HepG2 (cell line): Measurements from ENCODE around the gene ARHGEF40. TPM values are rescaled to one million over a fixed set of nuclear protein-coding genes. Genes with fewer than 3 reads are reported as not detected.
A peak's percentile ranks its signal among the peaks of the same experiment; 100 is the strongest.

Experiments
- AGO2 ChIP-seq: fragments of 200-400 bp; formaldehyde crosslinking; optimal IDR thresholded peaks from 2 replicates; pipeline ENCODE3; 2017; ENCODE audit warnings: mild to moderate bottlenecking, low read depth, low read length, moderate library complexity
- CREBL2 ChIP-seq: sonication (generic); formaldehyde crosslinking; IDR thresholded peaks from 2 replicates; pipeline ENCODE4 v1.8.1; 2023; ENCODE audit warnings: missing genetic modification reagents, mild to moderate bottlenecking, borderline replicate concordance
- FOXC1 ChIP-seq: sonication (generic); formaldehyde crosslinking; IDR thresholded peaks from 2 replicates; pipeline ENCODE4 v1.8.0; 2022; ENCODE audit warnings: mild to moderate bottlenecking, missing genetic modification reagents, borderline replicate concordance
- IRF2 ChIP-seq: IDR thresholded peaks from 2 replicates; pipeline ENCODE4 v1.6.1; 2018; ENCODE audit warnings: missing genetic modification reagents, missing compliant biosample characterization
- LCORL ChIP-seq, 2 experiments: fragments of 450-650 bp in 1 of 2; sonication (generic) in 1 of 2; formaldehyde crosslinking in 1 of 2; IDR thresholded peaks; 2 replicates each; pipeline versions ENCODE4 v1.5.0 to v1.6.1; 2017 to 2020; ENCODE audit warnings: antibody characterized with exemption in 1 of 2, missing genetic modification reagents in 1 of 2
- MAZ ChIP-seq, 2 experiments: sonication (generic) in 1 of 2; formaldehyde crosslinking in 1 of 2; IDR thresholded peaks; 2 replicates each; pipeline versions ENCODE4 v1.5.0 to v1.6.1; 2012 to 2020; ENCODE audit warnings: low read depth in 2 of 2, mild to moderate bottlenecking in 2 of 2, borderline replicate concordance in 1 of 2, improper control_type of control experiment in 1 of 2, low read length in 1 of 2, missing genetic modification reagents in 1 of 2, moderate library complexity in 1 of 2
- RARA ChIP-seq: IDR thresholded peaks from 2 replicates; pipeline ENCODE4 v1.6.1; 2016; ENCODE audit warnings: missing genetic modification reagents, missing compliant biosample characterization
- TEF ChIP-seq: sonication (generic); formaldehyde crosslinking; IDR thresholded peaks from 2 replicates; pipeline ENCODE4 v1.5.0; 2020; ENCODE audit warnings: missing genetic modification reagents
- ZBTB2 ChIP-seq: sonication (generic); formaldehyde crosslinking; IDR thresholded peaks from 2 replicates; pipeline ENCODE4 v1.8.0; 2022; ENCODE audit warnings: low read depth, missing genetic modification reagents
- ZFP37 ChIP-seq: sonication (generic); formaldehyde crosslinking; IDR thresholded peaks from 2 replicates; pipeline ENCODE4 v1.4.0; 2020; ENCODE audit warnings: missing genetic modification reagents, borderline replicate concordance
- ZFP90 ChIP-seq: sonication (generic); formaldehyde crosslinking; IDR thresholded peaks from 2 replicates; pipeline ENCODE4 v1.8.0; 2022; ENCODE audit warnings: missing genetic modification reagents, mild to moderate bottlenecking, inconsistent platforms, borderline replicate concordance
- ZMAT5 ChIP-seq: sonication (generic); formaldehyde crosslinking; IDR thresholded peaks from 2 replicates; pipeline ENCODE4 v1.5.0; 2020; ENCODE audit warnings: mild to moderate bottlenecking, low read depth, missing genetic modification reagents, borderline replicate concordance
- ZNF124 ChIP-seq: sonication (generic); formaldehyde crosslinking; IDR thresholded peaks from 2 replicates; pipeline ENCODE4 v1.4.0; 2020; ENCODE audit warnings: missing genetic modification reagents
- ZNF20 ChIP-seq: sonication (generic); formaldehyde crosslinking; IDR thresholded peaks from 2 replicates; pipeline ENCODE4 v1.4.0; 2020; ENCODE audit warnings: mild to moderate bottlenecking, moderate library complexity, missing genetic modification reagents
- ZNF225 ChIP-seq: sonication (generic); formaldehyde crosslinking; IDR thresholded peaks from 2 replicates; pipeline ENCODE4 v1.4.0; 2020; ENCODE audit warnings: mild to moderate bottlenecking, missing genetic modification reagents
- ZNF383 ChIP-seq: sonication (generic); formaldehyde crosslinking; IDR thresholded peaks from 2 replicates; pipeline ENCODE4 v1.4.0; 2020; ENCODE audit warnings: missing genetic modification reagents, mild to moderate bottlenecking, borderline replicate concordance
- ZNF556 ChIP-seq: sonication (generic); formaldehyde crosslinking; IDR thresholded peaks from 2 replicates; pipeline ENCODE4 v1.4.0; 2020; ENCODE audit warnings: mild to moderate bottlenecking, missing genetic modification reagents, borderline replicate concordance
- ZNF670 ChIP-seq: sonication (generic); formaldehyde crosslinking; IDR thresholded peaks from 2 replicates; pipeline ENCODE4 v1.8.0; 2022; ENCODE audit warnings: mild to moderate bottlenecking, missing genetic modification reagents, borderline replicate concordance
- ZNF747 ChIP-seq: sonication (generic); formaldehyde crosslinking; IDR thresholded peaks from 2 replicates; pipeline ENCODE4 v1.8.1; 2023; ENCODE audit warnings: missing genetic modification reagents, mild to moderate bottlenecking, borderline replicate concordance
- polyA plus RNA-seq, 8 experiments: library from polyadenylated mRNA; depleted of rRNA in 3 of 8; stranded (reverse) in 7 of 8; unstranded in 1 of 8; fragments of >200 nt; fragmentation: Illumina TruSeq in 4 of 8; extraction: Trizol in 4 of 8; gene quantifications; 2 replicates each; pipeline versions ENCODE4 v1.2.1 to v1.2.3, GENCODE V29; 2011 to 2016; ENCODE audit warnings: low read depth in 4 of 8, missing spikeins in 1 of 8, mixed read lengths in 1 of 8; ENCODE audit not compliant: insufficient read depth in 1 of 8
- total RNA-seq, 5 experiments: library from RNA; depleted of rRNA; stranded (reverse); fragments of >200 nt; fragmentation: Illumina TruSeq; extraction: Trizol; gene quantifications; 2 replicates each; pipeline ENCODE4 v1.2.3, GENCODE V29; 2016; ENCODE audit warnings: low read depth in 1 of 5
- TF ChIP-seq, protein P1 (sequence below): sonication (generic); formaldehyde crosslinking; IDR thresholded peaks from 2 replicates; pipeline ENCODE4 v1.5.0; 2020; ENCODE audit warnings: missing genetic modification reagents, mild to moderate bottlenecking, borderline replicate concordance
- TF ChIP-seq, protein P2 (sequence below), 2 experiments: sonication (generic) in 1 of 2; formaldehyde crosslinking in 1 of 2; IDR thresholded peaks; 2 replicates each; pipeline versions ENCODE4 v1.4.0 to v1.6.1; 2018 to 2020; ENCODE audit warnings: missing genetic modification reagents in 2 of 2, borderline replicate concordance in 1 of 2, low read depth in 1 of 2, mild to moderate bottlenecking in 1 of 2, missing biosample characterization in 1 of 2

Gene ARHGEF40
- total and polyA plus RNA-seq, 2 of the 13 experiments (the other 11 are each of a cell fraction or from before 2014, with no cell fraction given) = 28.1 to 78.1 TPM

DNA sequence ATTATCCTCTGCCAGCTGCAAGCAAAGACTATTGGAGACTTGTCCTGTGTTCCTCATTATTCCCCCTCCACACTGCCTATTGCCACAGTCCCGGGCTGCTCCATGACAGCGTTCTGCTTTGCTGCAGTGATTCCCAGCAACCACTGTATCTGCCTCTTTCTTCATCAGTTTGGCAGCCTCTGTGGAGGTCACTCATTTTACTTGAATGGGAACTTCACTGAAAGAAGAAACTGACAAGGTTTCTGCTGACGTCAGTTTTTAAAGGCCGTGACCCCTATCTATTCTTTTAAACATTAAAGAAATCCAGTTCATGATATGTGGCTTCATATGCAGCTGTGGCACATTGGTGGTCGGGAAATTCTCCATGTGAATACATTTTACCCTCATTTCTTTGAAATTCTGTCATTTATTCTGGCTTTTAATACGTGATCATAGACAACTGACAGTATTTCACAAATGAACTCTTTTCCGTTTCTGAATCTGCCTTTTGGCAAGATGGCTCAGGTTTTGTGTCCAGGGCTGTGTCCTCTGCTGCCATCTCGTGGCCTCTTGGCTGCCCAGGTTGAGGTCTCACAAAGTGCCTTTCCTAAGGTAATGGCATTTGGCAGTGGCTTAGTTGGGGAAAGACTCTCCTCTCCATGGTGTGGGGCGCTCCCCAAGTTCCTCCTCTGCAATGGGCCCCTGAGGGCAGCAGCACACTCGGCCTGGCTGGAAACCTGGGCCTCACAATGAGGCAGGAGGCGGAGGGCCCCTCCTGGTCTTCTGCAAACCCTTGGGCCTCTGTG is 36.6 kb downstream of the ARHGEF40 start (continued):
- TF ChIP-seq, protein P1, sequence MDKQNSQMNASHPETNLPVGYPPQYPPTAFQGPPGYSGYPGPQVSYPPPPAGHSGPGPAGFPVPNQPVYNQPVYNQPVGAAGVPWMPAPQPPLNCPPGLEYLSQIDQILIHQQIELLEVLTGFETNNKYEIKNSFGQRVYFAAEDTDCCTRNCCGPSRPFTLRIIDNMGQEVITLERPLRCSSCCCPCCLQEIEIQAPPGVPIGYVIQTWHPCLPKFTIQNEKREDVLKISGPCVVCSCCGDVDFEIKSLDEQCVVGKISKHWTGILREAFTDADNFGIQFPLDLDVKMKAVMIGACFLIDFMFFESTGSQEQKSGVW (CRISPR knock-in tag) = no peak
- TF ChIP-seq ZMAT5 = no peak
- no peak for TF ChIP-seq LCORL (IDR thresholded peaks at IDR 0.05)
- peak; percentile 81; the same call in 1 of the 2 replicates for TF ChIP-seq LCORL (CRISPR knock-in tag; IDR thresholded peaks at IDR 0.05)
- TF ChIP-seq ZNF670 (CRISPR knock-in tag) = no peak
- 0 out of 2 replicates have a peak, but pooled peaks have one; percentile 63 for TF ChIP-seq ZNF225 (CRISPR knock-in tag)
- TF ChIP-seq, protein P2, sequence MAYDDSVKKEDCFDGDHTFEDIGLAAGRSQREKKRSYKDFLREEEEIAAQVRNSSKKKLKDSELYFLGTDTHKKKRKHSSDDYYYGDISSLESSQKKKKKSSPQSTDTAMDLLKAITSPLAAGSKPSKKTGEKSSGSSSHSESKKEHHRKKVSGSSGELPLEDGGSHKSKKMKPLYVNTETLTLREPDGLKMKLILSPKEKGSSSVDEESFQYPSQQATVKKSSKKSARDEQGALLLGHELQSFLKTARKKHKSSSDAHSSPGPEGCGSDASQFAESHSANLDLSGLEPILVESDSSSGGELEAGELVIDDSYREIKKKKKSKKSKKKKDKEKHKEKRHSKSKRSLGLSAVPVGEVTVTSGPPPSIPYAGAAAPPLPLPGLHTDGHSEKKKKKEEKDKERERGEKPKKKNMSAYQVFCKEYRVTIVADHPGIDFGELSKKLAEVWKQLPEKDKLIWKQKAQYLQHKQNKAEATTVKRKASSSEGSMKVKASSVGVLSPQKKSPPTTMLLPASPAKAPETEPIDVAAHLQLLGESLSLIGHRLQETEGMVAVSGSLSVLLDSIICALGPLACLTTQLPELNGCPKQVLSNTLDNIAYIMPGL (CRISPR knock-in tag; IDR thresholded peaks at IDR 0.05; ENCODE audit: borderline replicate concordance in 1 of 2, low read depth in 1 of 2) = peak; percentile 92 to 97
- TF ChIP-seq MAZ (IDR thresholded peaks at IDR 0.05; ENCODE audit: borderline replicate concordance, low read depth, low read length) = no peak
- TF ChIP-seq MAZ (CRISPR knock-in tag; IDR thresholded peaks at IDR 0.05; ENCODE audit: low read depth) = 0 out of 2 replicates have a peak, but pooled peaks have one; percentile 21
- peak; percentile 55; the same call in 1 of the 2 replicates for TF ChIP-seq RARA
- 0 out of 2 replicates have a peak, but pooled peaks have one; percentile 57 for TF ChIP-seq ZNF747 (CRISPR knock-in tag)
- peak; percentile 67; the same call in 1 of the 2 replicates for TF ChIP-seq FOXC1 (CRISPR knock-in tag)
- peak; percentile 74; the same call in 1 of the 2 replicates for TF ChIP-seq ZNF556 (CRISPR knock-in tag)
- TF ChIP-seq CREBL2 (CRISPR knock-in tag) = no peak
- no peak for TF ChIP-seq TEF (CRISPR knock-in tag)
- no peak for TF ChIP-seq ZNF383
- no peak for TF ChIP-seq AGO2
- TF ChIP-seq ZFP90 (CRISPR knock-in tag) = peak; percentile 17; the same call in 1 of the 2 replicates
- TF ChIP-seq IRF2 (CRISPR knock-in tag) = peak; percentile 75
- TF ChIP-seq ZNF20 = no peak
- 0 out of 2 replicates have a peak, but pooled peaks have one; percentile 38 for TF ChIP-seq ZBTB2 (CRISPR knock-in tag)
- TF ChIP-seq ZNF124 (CRISPR knock-in tag) = peak; percentile 96
- no peak for TF ChIP-seq ZFP37 (CRISPR knock-in tag)
